HepG2 (cell line): ENCODE measurements around the gene SLC4A7. TPM values are rescaled to one million over a fixed set of nuclear protein-coding genes. Genes with fewer than 3 reads are reported as not detected.

Experiments used
- CBFB ChIP-seq: sonication (generic); formaldehyde crosslinking; IDR thresholded peaks from 2 replicates; pipeline ENCODE4 v1.4.0; 2020; ENCODE audit warnings: missing genetic modification reagents
- CBX1 ChIP-seq: IDR thresholded peaks from one replicate; pipeline ENCODE4 v1.6.1; 2016; ENCODE audit warnings: antibody characterized with exemption, low read depth
- ELF3 ChIP-seq: IDR thresholded peaks from 2 replicates; pipeline ENCODE4 v1.6.1; 2016; ENCODE audit warnings: missing genetic modification reagents, missing compliant biosample characterization
- ELK4 ChIP-seq: sonication (generic); formaldehyde crosslinking; IDR thresholded peaks from 2 replicates; pipeline ENCODE4 v1.9.0; 2021; ENCODE audit warnings: missing genetic modification reagents, borderline replicate concordance
- MEIS1 ChIP-seq: sonication (generic); formaldehyde crosslinking; IDR thresholded peaks from 2 replicates; pipeline ENCODE4 v1.9.0; 2021; ENCODE audit warnings: mild to moderate bottlenecking, missing genetic modification reagents, moderate library complexity, borderline replicate concordance
- SP2 ChIP-seq: sonication (generic); formaldehyde crosslinking; IDR thresholded peaks from 2 replicates; pipeline ENCODE4 v1.5.1; 2020; ENCODE audit warnings: mild to moderate bottlenecking, missing genetic modification reagents
- YEATS4 ChIP-seq: sonication (generic); formaldehyde crosslinking; IDR thresholded peaks from 2 replicates; pipeline ENCODE4 v1.4.0; 2020; ENCODE audit warnings: missing genetic modification reagents, borderline replicate concordance
- ZBTB7A ChIP-seq: sonication (generic); formaldehyde crosslinking; IDR thresholded peaks from 2 replicates; pipeline ENCODE4 v1.8.0; 2022; ENCODE audit warnings: mild to moderate bottlenecking, missing genetic modification reagents
- ZBTB8A ChIP-seq: sonication (generic); formaldehyde crosslinking; IDR thresholded peaks from 2 replicates; pipeline ENCODE4 v1.4.0; 2020; ENCODE audit warnings: mild to moderate bottlenecking, low read depth, missing genetic modification reagents, borderline replicate concordance
- ZNF563 ChIP-seq: sonication (generic); formaldehyde crosslinking; IDR thresholded peaks from 2 replicates; pipeline ENCODE4 v1.8.0; 2022; ENCODE audit warnings: mild to moderate bottlenecking, moderate library complexity, missing genetic modification reagents
- ZNF83 ChIP-seq: sonication (generic); formaldehyde crosslinking; IDR thresholded peaks from 2 replicates; pipeline ENCODE4 v1.4.0; 2020; ENCODE audit warnings: missing genetic modification reagents, mild to moderate bottlenecking, borderline replicate concordance
- polyA plus RNA-seq, 8 experiments: library from polyadenylated mRNA; depleted of rRNA in 3 of 8; stranded (reverse) in 7 of 8; unstranded in 1 of 8; fragments of >200 nt; fragmentation: Illumina TruSeq in 4 of 8; extraction: Trizol in 4 of 8; gene quantifications; 2 replicates each; pipeline versions ENCODE4 v1.2.1 to v1.2.3, GENCODE V29; 2011 to 2016; ENCODE audit warnings: low read depth in 4 of 8, missing spikeins in 1 of 8, mixed read lengths in 1 of 8; ENCODE audit not compliant: insufficient read depth in 1 of 8
- total RNA-seq, 5 experiments: library from RNA; depleted of rRNA; stranded (reverse); fragments of >200 nt; fragmentation: Illumina TruSeq; extraction: Trizol; gene quantifications; 2 replicates each; pipeline ENCODE4 v1.2.3, GENCODE V29; 2016; ENCODE audit warnings: low read depth in 1 of 5
- TF ChIP-seq, protein P1 (sequence below): sonication (generic); formaldehyde crosslinking; conservative IDR thresholded peaks from 2 replicates; pipeline ENCODE4 v1.4.0; 2020; ENCODE audit warnings: mild to moderate bottlenecking, missing genetic modification reagents, moderate library complexity
- TF ChIP-seq, protein P2 (sequence below): sonication (generic); formaldehyde crosslinking; IDR thresholded peaks from 2 replicates; pipeline ENCODE4 v1.8.0; 2022; ENCODE audit warnings: mild to moderate bottlenecking, missing genetic modification reagents, borderline replicate concordance
- TF ChIP-seq, protein P3 (sequence below): sonication (generic); formaldehyde crosslinking; IDR thresholded peaks from 2 replicates; pipeline ENCODE4 v1.4.0; 2020; ENCODE audit warnings: mild to moderate bottlenecking, missing genetic modification reagents
- TF ChIP-seq, protein P4 (sequence below): sonication (generic); formaldehyde crosslinking; IDR thresholded peaks from 2 replicates; pipeline ENCODE4 v1.5.0; 2020; ENCODE audit warnings: mild to moderate bottlenecking, missing genetic modification reagents
- TF ChIP-seq, protein P5 (sequence below): sonication (generic); formaldehyde crosslinking; conservative IDR thresholded peaks from 2 replicates; pipeline ENCODE4 v1.8.0; 2022; ENCODE audit warnings: low read depth, missing genetic modification reagents

Gene SLC4A7
- total and polyA plus RNA-seq, 2 of the 13 experiments (the other 11 are each of a cell fraction or from before 2014, with no cell fraction given), result 16.4 to 43.8 TPM

DNA sequence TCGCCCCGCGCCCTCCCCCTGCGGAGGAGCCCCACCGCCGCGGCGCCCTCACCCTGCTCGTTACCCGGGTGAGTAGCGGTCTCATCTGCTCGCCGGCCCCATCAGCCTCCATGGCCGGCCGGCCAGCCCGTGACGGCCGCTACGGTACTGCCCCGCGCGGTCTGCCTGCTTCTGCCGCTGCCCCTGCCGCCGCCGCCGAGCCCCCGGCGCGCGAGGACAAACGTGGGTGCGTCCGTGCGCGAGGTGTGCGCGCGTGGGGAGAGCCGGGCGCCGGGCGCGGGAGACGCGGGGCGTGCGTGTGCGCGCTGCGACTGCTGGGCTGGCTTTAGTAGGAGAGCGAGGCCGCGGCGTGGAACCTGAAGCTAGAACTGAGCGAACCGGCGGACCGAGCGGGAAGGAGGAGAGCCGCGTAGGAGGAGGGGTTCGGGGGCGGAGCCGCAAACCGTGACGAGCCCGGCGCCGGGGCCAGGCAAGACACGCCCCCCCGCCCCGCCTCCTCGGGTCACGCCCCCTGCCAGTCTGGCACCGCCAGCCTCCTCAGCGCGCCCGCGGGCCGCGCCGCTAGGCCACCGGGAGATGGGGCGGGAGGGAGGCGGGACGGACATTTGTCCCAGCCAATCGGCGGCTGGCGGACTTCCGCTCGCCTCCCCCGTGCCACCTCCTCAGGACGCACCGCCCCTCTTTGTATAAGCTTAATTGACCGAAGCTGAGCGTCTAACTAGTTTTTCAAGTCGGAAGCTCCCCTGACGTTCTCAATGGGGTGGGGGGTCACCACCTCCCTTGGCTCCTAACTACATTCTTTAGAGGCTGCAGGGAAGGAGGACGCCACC, at the start of gene SLC4A7 (continued):
- TF ChIP-seq, protein P1, sequence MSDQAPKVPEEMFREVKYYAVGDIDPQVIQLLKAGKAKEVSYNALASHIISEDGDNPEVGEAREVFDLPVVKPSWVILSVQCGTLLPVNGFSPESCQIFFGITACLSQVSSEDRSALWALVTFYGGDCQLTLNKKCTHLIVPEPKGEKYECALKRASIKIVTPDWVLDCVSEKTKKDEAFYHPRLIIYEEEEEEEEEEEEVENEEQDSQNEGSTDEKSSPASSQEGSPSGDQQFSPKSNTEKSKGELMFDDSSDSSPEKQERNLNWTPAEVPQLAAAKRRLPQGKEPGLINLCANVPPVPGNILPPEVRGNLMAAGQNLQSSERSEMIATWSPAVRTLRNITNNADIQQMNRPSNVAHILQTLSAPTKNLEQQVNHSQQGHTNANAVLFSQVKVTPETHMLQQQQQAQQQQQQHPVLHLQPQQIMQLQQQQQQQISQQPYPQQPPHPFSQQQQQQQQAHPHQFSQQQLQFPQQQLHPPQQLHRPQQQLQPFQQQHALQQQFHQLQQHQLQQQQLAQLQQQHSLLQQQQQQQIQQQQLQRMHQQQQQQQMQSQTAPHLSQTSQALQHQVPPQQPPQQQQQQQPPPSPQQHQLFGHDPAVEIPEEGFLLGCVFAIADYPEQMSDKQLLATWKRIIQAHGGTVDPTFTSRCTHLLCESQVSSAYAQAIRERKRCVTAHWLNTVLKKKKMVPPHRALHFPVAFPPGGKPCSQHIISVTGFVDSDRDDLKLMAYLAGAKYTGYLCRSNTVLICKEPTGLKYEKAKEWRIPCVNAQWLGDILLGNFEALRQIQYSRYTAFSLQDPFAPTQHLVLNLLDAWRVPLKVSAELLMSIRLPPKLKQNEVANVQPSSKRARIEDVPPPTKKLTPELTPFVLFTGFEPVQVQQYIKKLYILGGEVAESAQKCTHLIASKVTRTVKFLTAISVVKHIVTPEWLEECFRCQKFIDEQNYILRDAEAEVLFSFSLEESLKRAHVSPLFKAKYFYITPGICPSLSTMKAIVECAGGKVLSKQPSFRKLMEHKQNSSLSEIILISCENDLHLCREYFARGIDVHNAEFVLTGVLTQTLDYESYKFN, result peak; percentile 40; the same call in 1 of the 2 replicates
- TF ChIP-seq CBFB (CRISPR knock-in tag), result peak; percentile 39; the same call in 1 of the 2 replicates
- TF ChIP-seq MEIS1, result 0 out of 2 replicates have a peak, but pooled peaks have one; percentile 32
- TF ChIP-seq, protein P2, sequence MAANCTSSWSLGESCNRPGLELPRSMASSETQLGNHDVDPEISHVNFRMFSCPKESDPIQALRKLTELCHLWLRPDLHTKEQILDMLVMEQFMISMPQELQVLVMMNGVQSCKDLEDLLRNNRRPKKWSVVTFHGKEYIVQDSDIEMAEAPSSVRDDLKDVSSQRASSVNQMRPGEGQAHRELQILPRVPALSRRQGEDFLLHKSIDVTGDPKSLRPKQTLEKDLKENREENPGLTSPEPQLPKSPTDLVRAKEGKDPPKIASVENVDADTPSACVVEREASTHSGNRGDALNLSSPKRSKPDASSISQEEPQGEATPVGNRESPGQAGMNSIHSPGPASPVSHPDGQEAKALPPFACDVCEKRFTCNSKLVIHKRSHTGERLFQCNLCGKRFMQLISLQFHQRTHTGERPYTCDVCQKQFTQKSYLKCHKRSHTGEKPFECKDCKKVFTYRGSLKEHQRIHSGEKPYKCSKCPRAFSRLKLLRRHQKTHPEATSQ (CRISPR knock-in tag), result 0 out of 2 replicates have a peak, but pooled peaks have one; percentile 40
- no peak for TF ChIP-seq ZBTB8A (CRISPR knock-in tag)
- TF ChIP-seq SP2 (CRISPR knock-in tag), result peak; percentile 95
- TF ChIP-seq ZNF83 (CRISPR knock-in tag), result no peak
- TF ChIP-seq CBX1, result peak; percentile 63
- TF ChIP-seq, protein P3, sequence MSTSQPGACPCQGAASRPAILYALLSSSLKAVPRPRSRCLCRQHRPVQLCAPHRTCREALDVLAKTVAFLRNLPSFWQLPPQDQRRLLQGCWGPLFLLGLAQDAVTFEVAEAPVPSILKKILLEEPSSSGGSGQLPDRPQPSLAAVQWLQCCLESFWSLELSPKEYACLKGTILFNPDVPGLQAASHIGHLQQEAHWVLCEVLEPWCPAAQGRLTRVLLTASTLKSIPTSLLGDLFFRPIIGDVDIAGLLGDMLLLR (CRISPR knock-in tag), result peak; percentile 57; the same call in 1 of the 2 replicates
- TF ChIP-seq ELF3 (CRISPR knock-in tag), result peak; percentile 27
- TF ChIP-seq ZNF563 (CRISPR knock-in tag), result 0 out of 2 replicates have a peak, but pooled peaks have one; percentile 72
- TF ChIP-seq ELK4, result no peak
- TF ChIP-seq YEATS4 (CRISPR knock-in tag), result peak; percentile 84
- TF ChIP-seq, protein P4, sequence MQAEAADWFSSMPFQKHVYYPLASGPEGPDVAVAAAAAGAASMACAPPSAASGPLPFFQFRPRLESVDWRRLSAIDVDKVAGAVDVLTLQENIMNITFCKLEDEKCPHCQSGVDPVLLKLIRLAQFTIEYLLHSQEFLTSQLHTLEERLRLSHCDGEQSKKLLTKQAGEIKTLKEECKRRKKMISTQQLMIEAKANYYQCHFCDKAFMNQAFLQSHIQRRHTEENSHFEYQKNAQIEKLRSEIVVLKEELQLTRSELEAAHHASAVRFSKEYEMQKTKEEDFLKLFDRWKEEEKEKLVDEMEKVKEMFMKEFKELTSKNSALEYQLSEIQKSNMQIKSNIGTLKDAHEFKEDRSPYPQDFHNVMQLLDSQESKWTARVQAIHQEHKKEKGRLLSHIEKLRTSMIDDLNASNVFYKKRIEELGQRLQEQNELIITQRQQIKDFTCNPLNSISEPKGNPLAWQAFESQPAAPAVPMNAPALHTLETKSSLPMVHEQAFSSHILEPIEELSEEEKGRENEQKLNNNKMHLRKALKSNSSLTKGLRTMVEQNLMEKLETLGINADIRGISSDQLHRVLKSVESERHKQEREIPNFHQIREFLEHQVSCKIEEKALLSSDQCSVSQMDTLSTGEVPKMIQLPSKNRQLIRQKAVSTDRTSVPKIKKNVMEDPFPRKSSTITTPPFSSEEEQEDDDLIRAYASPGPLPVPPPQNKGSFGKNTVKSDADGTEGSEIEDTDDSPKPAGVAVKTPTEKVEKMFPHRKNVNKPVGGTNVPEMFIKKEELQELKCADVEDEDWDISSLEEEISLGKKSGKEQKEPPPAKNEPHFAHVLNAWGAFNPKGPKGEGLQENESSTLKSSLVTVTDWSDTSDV (CRISPR knock-in tag), result no peak
- TF ChIP-seq ZBTB7A (CRISPR knock-in tag), result peak; percentile 18; the same call in 1 of the 2 replicates
- TF ChIP-seq, protein P5, sequence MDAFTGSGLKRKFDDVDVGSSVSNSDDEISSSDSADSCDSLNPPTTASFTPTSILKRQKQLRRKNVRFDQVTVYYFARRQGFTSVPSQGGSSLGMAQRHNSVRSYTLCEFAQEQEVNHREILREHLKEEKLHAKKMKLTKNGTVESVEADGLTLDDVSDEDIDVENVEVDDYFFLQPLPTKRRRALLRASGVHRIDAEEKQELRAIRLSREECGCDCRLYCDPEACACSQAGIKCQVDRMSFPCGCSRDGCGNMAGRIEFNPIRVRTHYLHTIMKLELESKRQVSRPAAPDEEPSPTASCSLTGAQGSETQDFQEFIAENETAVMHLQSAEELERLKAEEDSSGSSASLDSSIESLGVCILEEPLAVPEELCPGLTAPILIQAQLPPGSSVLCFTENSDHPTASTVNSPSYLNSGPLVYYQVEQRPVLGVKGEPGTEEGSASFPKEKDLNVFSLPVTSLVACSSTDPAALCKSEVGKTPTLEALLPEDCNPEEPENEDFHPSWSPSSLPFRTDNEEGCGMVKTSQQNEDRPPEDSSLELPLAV, result no peak
